ENCODE measurements around the gene HIF1A.
"Not testable (repeated sequence)": the region's sequence is repeated elsewhere in the genome, so short reads cannot be mapped to it uniquely, and the experiment has no call there.

HIF1A gene

DNA sequence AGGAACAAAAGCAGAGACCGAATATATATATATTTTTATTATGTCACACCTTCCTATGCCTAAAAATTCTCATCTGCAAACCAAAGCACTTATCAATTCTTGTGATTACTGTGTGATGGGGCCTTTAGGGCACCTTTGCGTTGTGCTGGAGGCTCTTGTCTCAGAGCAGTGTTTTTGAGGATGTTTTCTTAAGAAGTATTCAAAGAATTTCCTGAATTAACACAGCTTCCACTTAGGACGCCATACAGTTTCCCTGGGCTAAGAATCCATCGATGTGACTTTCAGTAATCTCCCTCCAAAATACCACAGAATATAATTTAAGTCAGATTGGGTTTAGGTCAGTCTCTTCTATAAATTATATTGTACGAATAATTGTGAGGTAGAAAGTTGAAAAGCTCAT is 22.0 kb upstream of the HIF1A start:
- no peak for DNase-seq (ENCODE audit: low read depth)

DNA sequence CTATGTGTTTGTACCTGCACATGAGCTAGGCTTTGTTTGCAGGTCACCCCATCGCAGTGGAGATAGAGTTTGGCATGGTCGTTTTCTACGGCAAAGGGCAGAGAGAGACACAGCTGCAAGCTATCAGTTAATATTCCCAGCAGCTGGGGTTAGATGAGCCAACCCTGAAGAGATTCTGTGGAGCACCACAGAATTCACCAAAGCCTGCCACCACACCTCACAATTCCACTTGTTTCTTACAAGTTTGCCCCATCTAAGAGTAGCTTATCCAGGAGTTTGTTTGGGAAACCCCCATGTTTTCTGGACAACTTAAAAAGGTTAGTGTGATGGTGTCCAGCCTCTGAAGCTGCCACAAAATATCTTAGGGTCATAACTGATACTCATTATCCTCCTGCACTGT is 20.0 kb upstream of the HIF1A start:
- DNase-seq (ENCODE audit: low read depth) = no peak

- no peak for DNase-seq (ENCODE audit: low read depth)
Measured at GRCh38 chr14:61677479-61677878, 17.8 kb upstream of the HIF1A start.

DNA sequence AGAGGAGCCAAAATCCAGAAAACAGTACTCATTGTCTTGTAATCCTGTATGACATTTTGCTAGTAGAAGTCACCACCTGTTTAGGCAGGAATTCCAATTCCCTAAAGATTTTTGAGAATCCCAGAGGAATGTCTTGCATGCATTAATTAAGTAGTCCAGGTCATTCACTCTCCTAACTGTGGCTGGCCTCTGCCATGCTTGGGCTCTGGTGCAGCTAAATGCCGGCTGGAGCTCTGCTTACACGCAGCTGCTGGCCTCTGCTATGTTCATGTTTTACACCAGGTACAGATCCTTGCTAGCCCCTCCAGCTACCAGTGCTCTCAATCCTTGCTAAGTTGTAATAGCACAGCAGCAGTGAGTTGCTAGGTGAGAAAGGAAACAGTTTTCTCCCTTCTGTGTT is 16.3 kb upstream of the HIF1A start:
- no peak for DNase-seq (ENCODE audit: low read depth)

- no peak for DNase-seq (ENCODE audit: low read depth)
Measured at GRCh38 chr14:61681413-61681812, 13.9 kb upstream of the HIF1A start.

- no peak for DNase-seq (ENCODE audit: low read depth)
Measured at GRCh38 chr14:61683108-61683507, 12.2 kb upstream of the HIF1A start.

DNA sequence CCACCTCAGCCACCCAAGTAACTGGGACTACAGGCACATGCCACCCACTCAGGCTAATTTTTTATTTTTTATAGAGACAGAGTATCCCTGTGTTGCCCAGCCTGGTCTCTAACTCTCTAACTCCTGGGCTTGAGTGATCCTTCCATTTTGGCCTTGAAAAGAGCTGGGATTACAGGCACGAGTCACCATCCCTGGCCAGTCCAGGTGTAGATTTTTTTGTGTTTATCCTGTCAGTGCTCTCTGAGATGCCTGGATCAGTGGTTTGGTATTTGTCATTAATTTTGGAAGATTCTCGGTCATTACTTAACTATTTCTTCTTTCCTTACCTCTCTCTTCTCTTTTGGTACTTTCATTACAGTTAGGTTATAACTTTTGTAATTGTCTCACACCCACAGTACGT is 5.3 kb upstream of the HIF1A start:
- no peak for DNase-seq (ENCODE audit: low read depth)

DNA sequence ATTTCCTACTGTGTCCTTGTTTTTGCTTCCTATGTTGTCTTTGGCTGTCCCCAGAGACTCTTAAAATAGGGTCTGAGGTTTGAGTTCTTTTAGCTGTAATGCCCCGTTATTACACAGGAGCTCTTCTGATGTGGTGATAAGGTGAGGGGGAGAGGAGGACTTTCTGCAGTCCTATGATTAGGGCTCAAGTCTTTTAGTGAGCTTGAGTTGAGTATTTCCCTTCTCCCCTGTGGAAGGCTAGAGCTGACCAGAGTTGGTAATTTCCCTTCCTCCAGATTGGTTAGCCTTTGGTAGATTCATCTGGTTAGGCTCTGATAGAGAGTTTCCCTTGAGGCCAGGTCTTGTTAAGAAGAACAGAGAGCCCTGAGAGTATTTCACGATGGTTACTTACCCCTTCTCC is 4.3 kb upstream of the HIF1A start:
- no peak for DNase-seq (ENCODE audit: low read depth)

DNA sequence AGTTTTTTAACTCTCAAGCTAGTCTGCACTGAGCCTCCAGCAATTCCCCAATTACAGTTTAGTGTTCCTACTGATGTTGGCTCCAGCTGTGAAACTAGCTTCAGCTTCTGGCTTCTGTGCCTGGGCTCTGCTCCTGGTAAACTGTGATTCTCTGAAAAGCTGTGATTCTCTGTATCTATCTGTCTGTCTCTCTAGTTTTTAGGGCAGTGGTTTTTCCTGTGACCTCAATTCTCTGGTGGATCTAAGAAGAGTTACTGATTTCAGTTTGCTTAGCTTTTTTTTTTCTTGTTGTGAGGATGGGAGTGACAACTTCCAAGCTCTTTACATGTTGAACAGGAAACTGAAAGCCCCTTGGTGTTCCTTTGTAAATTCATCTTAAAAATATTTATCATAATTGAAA is 3.8 kb upstream of the HIF1A start:
- DNase-seq (ENCODE audit: low read depth) = no peak

DNA sequence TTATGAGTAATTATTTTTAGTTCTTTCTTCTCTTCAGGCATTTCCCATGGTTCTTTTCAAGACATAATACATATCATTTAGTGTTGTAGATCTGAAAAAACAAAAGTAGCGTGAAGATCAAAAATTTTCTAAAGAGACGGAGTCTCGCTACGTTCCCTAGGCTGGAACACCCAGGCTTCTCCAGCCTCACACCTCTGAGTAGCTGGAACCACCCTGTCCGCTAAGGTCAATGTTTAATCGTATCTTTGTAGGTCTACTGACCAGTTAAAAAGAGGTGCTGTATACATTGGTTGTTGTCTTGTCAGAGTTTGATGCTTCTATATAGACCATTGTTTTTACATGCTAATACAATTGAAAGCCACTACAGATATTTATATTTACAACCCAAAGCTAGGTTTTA is 1.3 kb upstream of the HIF1A start:
- DNase-seq (ENCODE audit: low read depth) = no peak

DNA sequence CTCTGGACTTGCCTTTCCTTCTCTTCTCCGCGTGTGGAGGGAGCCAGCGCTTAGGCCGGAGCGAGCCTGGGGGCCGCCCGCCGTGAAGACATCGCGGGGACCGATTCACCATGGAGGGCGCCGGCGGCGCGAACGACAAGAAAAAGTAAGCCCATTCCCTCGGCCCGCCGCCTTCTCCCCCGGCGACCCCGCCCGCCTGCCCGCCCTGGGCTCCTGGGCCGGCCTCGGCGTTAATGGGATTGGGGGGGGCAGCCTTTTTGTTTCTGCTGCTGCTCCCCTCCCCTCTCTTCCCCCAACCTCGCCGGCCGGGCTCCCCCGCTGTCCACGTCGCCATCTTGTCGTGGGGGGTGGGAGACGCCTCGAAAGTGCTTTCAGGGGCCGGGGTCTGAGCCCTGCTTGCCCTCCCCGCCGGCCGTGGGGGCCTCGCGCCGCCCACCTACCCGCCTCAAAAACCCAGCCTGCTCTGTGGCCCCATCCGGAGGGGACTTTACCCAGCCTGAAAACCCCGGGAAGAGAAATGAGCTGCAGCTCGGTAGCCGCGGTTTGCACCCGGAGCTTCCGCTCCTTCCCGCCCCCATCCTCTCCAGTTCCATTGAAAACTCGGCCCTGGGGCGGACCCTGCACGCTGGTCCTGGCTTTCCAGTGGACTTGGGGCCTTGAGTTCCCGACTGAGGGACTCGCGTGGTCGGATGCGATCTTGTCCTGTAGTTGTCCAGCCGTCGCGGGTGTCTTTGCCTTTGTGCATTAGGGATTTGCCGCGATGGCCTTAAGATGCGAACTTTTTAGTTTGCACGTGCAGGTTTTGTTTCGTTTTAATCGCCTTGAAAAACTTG is 598 bp downstream of the HIF1A start:
- DNase-seq (ENCODE audit: low read depth) = peak; percentile 11

- no peak for DNase-seq (ENCODE audit: low read depth)
Measured at GRCh38 chr14:61696753-61697318, 1.5 kb downstream of the HIF1A start.

DNA sequence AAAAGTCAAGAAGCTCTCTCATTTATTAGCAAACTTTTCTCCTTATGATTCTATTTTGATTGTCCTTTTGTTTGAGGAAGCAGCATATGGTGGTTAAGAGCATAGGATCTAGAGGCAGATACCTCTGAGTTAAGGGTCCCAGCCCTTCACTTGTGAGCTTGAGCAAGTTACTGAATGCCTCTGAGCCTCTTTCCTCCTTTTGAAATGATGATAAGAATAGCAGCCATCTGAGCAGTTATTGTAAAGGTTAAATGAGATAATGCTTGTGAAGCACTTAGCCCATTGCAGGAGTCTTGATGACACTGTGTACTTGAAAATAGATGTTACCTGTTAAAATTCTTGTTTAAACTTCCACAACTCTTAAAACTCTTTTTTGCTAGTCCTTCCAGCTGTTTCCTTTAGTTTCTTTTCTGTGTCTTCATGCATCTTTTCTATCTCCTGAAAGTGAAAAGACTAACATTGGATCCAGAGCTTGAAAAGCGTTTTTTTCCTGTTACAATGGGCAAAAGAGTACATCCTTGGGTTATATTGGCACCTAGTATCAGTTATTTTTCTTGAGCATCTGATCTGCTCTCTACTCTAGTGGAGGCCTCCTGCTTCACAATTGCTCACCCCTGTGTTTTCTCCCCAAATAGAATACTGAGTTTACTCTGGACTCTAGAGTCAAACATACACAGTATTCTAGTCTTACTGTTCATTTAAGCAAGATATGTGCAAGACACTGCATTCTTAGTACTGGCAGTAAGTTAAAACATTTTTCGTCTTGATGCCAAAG is 3.1 kb downstream of the HIF1A start:
- DNase-seq (ENCODE audit: low read depth) = no peak

DNA sequence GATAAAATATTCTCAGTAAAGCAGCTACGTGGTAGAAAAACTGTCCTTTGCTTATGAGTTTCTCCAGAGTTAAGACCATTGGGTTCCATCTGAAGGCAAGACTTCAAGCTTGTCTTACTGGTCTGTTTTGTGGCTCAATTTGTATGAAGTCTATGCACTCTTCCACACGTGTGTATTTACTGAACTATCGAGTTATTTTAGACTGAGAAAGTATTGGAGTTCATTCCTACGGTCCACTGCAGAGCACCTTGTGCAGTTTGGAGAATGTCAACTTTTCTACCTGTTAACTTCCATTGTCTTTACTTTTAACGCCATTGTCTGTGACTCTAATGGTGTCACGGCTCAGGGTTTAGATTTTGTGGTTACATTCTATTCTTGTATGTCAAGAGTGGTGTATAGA is 3.7 kb downstream of the HIF1A start:
- DNase-seq (ENCODE audit: low read depth) = no peak

DNA sequence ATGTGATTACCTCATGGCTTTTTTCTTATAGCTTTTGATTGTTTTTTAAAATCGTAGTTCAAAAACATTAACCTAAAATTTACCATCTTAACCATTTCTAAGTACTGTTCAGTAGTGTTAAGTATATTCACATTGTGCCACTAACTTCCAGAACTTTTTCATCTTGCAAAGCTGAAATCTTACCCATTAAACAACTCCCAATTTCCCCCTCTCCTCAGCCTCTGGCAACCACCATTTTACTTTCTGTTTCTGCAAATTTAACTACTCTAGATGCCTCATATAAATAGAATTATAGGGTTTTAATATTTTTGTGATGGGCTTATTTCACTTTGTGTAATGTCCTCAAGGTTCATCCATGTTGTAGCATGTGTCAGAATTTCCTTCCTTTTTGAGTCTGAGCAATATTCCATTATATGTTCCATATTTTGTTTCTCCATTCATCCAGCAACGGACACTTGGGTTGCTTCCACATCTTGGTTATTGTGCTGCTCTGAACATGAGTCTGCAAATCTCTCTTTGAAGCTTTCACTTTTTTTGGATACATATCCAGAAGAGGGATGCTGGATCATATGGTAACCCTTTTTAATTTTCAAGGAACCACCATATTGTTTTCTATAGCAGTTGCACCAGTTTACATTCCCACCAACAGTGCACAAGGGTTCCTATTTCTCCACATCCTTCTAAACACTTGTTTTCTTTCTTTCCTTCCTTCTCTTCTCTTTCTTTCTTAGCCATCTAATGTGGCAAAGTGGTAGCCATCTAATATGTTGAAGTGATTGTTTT is 5.0 kb downstream of the HIF1A start:
- DNase-seq (ENCODE audit: low read depth) = no peak

DNA sequence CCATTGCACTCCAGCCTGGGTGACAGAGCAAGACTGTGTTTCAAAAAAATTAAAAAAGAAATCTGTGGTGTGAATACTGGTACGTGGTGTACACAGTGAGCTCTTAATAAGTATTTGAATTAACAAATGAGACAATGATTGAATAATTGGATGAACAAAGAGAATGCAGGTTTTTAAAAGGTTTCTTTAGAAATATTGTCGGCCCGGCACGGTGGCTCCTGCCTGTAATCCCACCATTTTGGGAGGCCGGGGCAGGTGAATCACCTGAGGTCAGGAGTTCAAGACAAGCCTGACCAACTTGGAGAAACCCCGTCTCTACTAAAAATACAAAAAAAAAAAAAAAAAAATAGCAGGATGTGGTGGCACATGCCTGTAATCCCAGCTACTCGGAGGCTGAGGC is 6.6 kb downstream of the HIF1A start:
- DNase-seq (ENCODE audit: low read depth) = no peak

DNA sequence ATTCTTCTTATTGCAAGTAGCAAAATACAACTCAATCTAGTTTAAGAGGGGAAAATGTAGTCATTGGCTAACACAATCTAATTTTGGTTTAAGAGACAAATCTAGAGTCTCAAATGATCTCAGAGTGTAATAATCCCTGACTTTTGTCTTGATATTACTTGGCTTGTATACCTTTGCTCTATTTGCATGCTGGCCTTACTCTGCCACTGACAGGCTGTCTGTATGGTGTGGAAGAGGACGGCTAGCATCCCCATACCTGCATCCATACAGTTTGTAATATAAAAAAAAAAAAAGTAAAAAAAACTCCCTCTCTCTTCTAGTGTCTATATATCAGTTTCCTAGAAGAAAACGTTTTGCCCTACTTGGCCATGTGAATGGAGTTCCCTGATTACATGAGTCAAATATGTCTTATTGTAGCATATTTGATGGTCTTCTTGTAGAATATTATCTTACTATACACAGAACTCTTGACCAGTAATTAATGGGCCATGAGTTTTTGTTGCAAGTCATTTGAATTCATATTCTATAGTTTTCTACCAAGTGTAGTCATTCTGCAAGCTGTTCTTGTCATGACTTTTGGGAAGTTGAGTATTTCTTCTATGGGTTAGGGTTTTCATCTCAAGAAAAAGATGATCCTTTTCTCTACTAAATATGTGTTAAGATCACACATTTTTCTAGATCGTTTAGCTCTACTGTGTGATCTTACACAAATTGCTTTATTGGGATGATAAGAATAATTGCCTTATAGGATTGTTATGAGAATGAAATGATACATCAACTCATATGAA is 8.2 kb downstream of the HIF1A start:
- DNase-seq (ENCODE audit: low read depth) = no peak

DNA sequence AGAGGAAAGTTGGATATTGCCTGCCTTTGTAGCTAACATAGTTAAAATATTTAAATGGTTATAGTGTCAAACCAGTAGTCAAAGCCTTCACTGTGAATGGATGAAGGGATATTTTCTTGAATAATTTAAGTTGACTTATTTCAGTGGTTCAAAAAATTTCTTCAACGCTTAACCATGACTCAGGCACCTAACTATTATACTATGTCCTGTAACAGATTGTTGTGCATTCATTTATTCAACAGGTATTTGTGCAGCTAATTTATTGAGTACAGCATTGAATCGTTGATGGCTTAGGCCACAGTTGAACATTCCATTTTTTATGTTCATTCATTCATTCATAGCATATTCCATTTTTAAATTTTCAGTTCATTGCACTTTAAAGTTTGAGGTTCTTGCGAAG is 9.2 kb downstream of the HIF1A start:
- DNase-seq (ENCODE audit: low read depth) = no peak

- no peak for DNase-seq (ENCODE audit: low read depth)
Measured at GRCh38 chr14:61705017-61705416, 9.7 kb downstream of the HIF1A start.

GRCh38 chr14:61706096-61706690 is 10.9 kb downstream of the HIF1A start:
- DNase-seq (ENCODE audit: low read depth) = no peak

DNA sequence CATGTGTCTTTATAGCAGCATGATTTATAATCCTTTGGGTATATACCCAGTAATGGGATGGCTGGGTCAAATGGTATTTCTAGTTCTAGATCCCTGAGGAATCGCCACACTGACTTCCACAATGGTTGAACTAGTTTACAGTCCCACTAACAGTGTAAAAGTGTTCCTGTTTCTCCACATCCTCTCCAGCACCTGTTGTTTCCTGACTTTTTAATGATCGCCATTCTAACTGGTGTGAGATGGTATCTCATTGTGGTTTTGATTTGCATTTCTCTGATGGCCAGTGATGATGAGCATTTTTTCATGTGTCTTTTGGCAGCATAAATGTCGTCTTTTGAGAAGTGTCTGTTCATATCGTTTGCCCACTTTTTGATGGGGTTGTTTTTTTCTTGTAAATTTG is 12.5 kb downstream of the HIF1A start:
- not testable (repeated sequence) for DNase-seq (ENCODE audit: low read depth)
